ENCODE results near the gene NPHP4. TPM values are rescaled to one million over a fixed set of nuclear protein-coding genes. Genes with fewer than 3 reads are reported as not detected.

Gene NPHP4
- polyA plus RNA-seq, 1 of the 3 experiments (the other 2 are of a cell fraction), result 7.0 TPM

- H3K27ac ChIP-seq (ENCODE audit: low read depth in 2 of 2, low read length in 1 of 2), result no peak overlapping the region
- ChIA-PET POLR2A (no interaction called here), CTCF (interaction anchor here (1.9 kb wide), 1 partner anchor 1163 kb away, joined by 6 read pairs; no protein-coding TSS in a partner anchor)
- H3K4me3 ChIP-seq (ENCODE audit: low read depth in 2 of 2, low read length in 1 of 2), result no peak overlapping the region
- no peaks in the 10 kb centered on the region for H4K20me1 ChIP-seq (ENCODE audit: insufficient read depth)
- H3F3A ChIP-seq (replicated peaks; ENCODE audit: insufficient read depth), result no peaks in the 10 kb centered on the region
- H3K36me3 ChIP-seq (replicated peaks in 1 of 2; ENCODE audit: control insufficient read depth in 1 of 2, insufficient read depth in 2 of 2, low read length in 1 of 2), result no peaks in the 10 kb centered on the region
- H3K9ac ChIP-seq, result no peak overlapping the region
- TF ChIP-seq CHD2 (IDR thresholded peaks at IDR 0.05; ENCODE audit: low read length, partially characterized antibody), result no peak
- no peak for TF ChIP-seq JUND (IDR thresholded peaks at IDR 0.05)
- TF ChIP-seq USF1 (IDR thresholded peaks at IDR 0.05; ENCODE audit: borderline replicate concordance, low read depth), result no peak
- no peak for TF ChIP-seq FOXJ3 (CRISPR knock-in tag; IDR thresholded peaks at IDR 0.05)
- no peak for TF ChIP-seq IRF3 (IDR thresholded peaks at IDR 0.05; ENCODE audit: low read depth, low read length)
- no peak for TF ChIP-seq RXRA (IDR thresholded peaks at IDR 0.05; ENCODE audit: borderline replicate concordance, low read depth)
- TF ChIP-seq, protein P1, sequence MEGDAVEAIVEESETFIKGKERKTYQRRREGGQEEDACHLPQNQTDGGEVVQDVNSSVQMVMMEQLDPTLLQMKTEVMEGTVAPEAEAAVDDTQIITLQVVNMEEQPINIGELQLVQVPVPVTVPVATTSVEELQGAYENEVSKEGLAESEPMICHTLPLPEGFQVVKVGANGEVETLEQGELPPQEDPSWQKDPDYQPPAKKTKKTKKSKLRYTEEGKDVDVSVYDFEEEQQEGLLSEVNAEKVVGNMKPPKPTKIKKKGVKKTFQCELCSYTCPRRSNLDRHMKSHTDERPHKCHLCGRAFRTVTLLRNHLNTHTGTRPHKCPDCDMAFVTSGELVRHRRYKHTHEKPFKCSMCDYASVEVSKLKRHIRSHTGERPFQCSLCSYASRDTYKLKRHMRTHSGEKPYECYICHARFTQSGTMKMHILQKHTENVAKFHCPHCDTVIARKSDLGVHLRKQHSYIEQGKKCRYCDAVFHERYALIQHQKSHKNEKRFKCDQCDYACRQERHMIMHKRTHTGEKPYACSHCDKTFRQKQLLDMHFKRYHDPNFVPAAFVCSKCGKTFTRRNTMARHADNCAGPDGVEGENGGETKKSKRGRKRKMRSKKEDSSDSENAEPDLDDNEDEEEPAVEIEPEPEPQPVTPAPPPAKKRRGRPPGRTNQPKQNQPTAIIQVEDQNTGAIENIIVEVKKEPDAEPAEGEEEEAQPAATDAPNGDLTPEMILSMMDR (IDR thresholded peaks at IDR 0.05), result no peak
- no peak for TF ChIP-seq FOXM1 (IDR thresholded peaks at IDR 0.05; ENCODE audit: low read depth)
- no peak for TF ChIP-seq TEAD4 (IDR thresholded peaks at IDR 0.05; ENCODE audit: borderline replicate concordance, insufficient read depth)
- no peak for TF ChIP-seq TAF1 (IDR thresholded peaks at IDR 0.05; ENCODE audit: borderline replicate concordance, low read depth, low read length)
- TF ChIP-seq TCF12 (IDR thresholded peaks at IDR 0.05), result no peak
- no peak for TF ChIP-seq YY1 (IDR thresholded peaks at IDR 0.05; ENCODE audit: low read depth)
- TF ChIP-seq EZH2phosphoT487 (IDR thresholded peaks at IDR 0.05; ENCODE audit: borderline replicate concordance, low read depth), result no peak
- TF ChIP-seq RAD21 (IDR thresholded peaks at IDR 0.05; ENCODE audit: low read length), result no peak
- no peak for TF ChIP-seq USF2 (IDR thresholded peaks at IDR 0.05; ENCODE audit: borderline replicate concordance, low read depth, low read length)
- H3K4me2 ChIP-seq, result no peak overlapping the region
- no peak overlapping the region for H2AFZ ChIP-seq (ENCODE audit: low read depth)
- no peaks in the 10 kb centered on the region for H3K9me2 ChIP-seq
- no peaks in the 10 kb centered on the region for H3K9me3 ChIP-seq
- no peaks in the 10 kb centered on the region for H3K27me3 ChIP-seq (ENCODE audit: insufficient read depth)
- no peak for DNase-seq
- WGBS (ENCODE audit: low lambda C conversion rate), result 55% methylated on average over 12 of the region's 14 CpGs
- no peaks in the 10 kb centered on the region; a peak in 1 of 4 replicates for H3K4me1 ChIP-seq (ENCODE audit: control insufficient read depth in 1 of 2, insufficient read depth in 2 of 2, low read depth in 1 of 2, low read length in 1 of 2)
- no peaks in the 10 kb centered on the region for H3K79me2 ChIP-seq (ENCODE audit: insufficient read depth)
Observed at GRCh38 chr1:5818755-5819154, 173.5 kb downstream of the NPHP4 start.
